Uterus (tissue), 2 donors: ENCODE data around the gene PROP1.
"Not testable (repeated sequence)": the region's sequence is repeated elsewhere in the genome, so short reads cannot be mapped to it uniquely, and the experiment has no call there.

ENCODE experiments used
- CTCF ChIP-seq, 4 experiments: fragments of 200-600 bp in 2 of 4; fragments of 450-650 bp in 2 of 4; sonication (generic) in 2 of 4; IDR thresholded peaks; one replicate each; pipeline ENCODE4 v1.5.1; 2016 to 2019; ENCODE audit warnings: antibody characterized with exemption in 4 of 4, mild to moderate bottlenecking in 2 of 4, moderate library complexity in 1 of 4
- POLR2A ChIP-seq, 2 donors: fragments of 450-650 bp; IDR thresholded peaks; one replicate each; pipeline ENCODE4 v1.6.1; 2016; ENCODE audit warnings: antibody characterized with exemption in 2 of 2, mild to moderate bottlenecking in 1 of 2, moderate library complexity in 1 of 2

GRCh38 chr5:178012758-178013157 is 16.7 kb upstream of the PROP1 start:
- not testable (repeated sequence) for TF ChIP-seq CTCF, POLR2A (IDR thresholded peaks at IDR 0.05)
